Fibroblast of villous mesenchyme (primary cell): ENCODE data around the gene FBN3. TPM values are rescaled to one million over a fixed set of nuclear protein-coding genes. Genes with fewer than 3 reads are reported as not detected.

Source experiments
- DNase-seq: peaks from one replicate; pipeline ENCODE4 v3.0.0-alpha.2; 2010; ENCODE audit warnings: low read depth
- H3K4me3 ChIP-seq: 2 replicates; pipeline ENCODE4 v1.5.1; 2011; ENCODE audit warnings: low read depth, mild to moderate bottlenecking, low read length
- total RNA-seq: library from RNA; depleted of rRNA; stranded (reverse); fragments of >200 nt; gene quantifications from 2 replicates; pipeline ENCODE4 v1.2.3, GENCODE V29; 2012
- TF ChIP-seq, protein P1 (sequence below): IDR thresholded peaks from 2 replicates; pipeline ENCODE4 v1.5.1; 2012; ENCODE audit warnings: low read depth, mild to moderate bottlenecking, low read length; ENCODE audit not compliant: insufficient read depth

The FBN3 gene
- total RNA-seq, 1 donor = not detected

GRCh38 chr19:8075158-8076074 is 74.0 kb downstream of the FBN3 start:
- no peak for DNase-seq
- H3K4me3 ChIP-seq = no peak overlapping the region
- TF ChIP-seq, protein P1, sequence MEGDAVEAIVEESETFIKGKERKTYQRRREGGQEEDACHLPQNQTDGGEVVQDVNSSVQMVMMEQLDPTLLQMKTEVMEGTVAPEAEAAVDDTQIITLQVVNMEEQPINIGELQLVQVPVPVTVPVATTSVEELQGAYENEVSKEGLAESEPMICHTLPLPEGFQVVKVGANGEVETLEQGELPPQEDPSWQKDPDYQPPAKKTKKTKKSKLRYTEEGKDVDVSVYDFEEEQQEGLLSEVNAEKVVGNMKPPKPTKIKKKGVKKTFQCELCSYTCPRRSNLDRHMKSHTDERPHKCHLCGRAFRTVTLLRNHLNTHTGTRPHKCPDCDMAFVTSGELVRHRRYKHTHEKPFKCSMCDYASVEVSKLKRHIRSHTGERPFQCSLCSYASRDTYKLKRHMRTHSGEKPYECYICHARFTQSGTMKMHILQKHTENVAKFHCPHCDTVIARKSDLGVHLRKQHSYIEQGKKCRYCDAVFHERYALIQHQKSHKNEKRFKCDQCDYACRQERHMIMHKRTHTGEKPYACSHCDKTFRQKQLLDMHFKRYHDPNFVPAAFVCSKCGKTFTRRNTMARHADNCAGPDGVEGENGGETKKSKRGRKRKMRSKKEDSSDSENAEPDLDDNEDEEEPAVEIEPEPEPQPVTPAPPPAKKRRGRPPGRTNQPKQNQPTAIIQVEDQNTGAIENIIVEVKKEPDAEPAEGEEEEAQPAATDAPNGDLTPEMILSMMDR = no peak

DNA sequence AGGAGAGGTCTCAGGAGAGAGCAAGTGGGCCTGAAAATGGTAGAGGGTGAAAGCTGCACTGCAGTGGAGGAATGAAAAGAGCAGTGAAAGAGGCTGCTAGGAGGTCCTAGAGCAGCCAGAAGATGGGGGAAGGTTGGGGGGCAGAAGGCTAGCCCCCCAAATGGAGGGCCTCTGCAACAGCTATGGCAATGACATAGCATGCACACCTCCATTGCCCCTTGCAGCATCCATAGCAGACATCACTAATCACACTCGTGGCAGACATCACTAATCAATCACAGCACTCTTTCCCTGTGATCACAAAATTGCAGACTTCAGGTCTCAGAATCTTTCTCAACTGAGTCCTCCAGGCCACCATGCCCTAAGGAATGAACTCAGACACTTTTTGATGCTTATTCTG is 74.9 kb downstream of the FBN3 start:
- no peak overlapping the region for H3K4me3 ChIP-seq
- no peak for DNase-seq
- TF ChIP-seq, protein P1 = no peak

GRCh38 chr19:8071912-8072311 is 77.5 kb downstream of the FBN3 start:
- TF ChIP-seq, protein P1 = no peak
- no peak overlapping the region for H3K4me3 ChIP-seq
- no peak for DNase-seq

GRCh38 chr19:8069096-8069973 is 80.1 kb downstream of the FBN3 start:
- no peak for DNase-seq
- TF ChIP-seq, protein P1 = peak; percentile 53
- H3K4me3 ChIP-seq = no peak overlapping the region

DNA sequence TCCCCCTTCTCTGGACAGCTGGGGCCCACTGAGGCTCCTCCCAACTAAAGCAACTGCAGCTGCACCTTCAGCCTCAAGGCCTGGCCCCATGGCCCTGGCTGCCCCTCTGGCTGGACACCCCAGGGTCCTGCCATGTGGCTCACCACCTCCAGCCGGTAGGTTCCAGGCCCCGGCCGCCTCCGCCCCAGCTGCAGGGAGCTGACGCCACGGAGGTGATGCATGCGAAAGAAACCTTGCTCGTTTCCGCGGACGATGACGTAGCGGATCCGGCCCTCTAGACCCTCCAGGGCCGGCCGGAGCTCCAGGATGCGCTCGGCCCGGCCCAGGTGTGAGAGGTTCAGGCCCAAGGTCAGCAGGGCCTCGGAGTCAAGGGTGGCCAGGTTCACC is 83.5 kb downstream of the FBN3 start:
- H3K4me3 ChIP-seq = no peak overlapping the region
- DNase-seq = no peak
- TF ChIP-seq, protein P1 = no peak

DNA sequence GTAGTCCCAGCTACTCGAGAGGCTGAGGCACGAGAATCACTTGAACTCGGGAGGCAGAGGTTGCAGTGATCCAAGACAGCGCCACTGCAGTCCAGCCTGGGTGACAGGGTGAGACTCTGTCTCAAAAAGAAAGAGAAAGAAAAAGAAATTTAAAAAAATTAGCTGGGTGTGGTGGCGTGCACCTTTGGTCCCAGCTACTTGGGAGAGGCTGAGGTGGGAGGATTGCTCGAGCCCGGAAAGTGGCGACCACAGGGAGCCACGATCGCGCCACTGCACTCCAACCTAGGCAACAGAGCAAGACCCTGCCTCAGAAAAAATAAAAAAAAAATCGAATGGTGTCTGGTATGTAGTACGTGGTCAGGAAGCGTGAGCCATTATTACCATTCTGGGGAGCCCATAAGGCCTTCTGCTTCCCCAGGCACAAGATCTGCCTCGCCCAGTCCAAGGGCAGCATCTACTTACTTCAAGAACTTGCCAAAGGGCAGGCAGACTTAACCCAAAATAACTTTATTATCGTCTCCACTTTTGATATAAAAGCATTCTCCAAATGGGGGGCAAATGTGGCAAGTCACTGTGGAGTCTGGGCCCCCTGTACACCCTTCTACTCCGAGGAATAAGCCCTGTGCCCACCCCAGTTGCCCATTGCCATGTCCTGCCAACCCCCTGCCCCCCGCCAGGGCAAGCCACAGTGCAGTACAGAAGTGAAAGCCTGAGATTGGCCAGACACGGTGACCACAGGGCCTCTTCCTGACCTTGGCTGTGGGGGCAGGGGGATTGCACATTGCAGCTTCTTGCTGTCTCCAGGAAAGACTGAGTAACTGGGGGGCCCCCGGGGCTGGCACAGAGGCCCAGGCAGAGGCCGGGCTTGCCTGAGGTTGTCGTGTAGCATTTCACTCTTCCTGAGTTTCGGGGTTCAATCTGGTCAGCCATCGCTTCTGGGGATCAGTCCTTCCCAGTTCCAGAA is 84.2 kb downstream of the FBN3 start:
- TF ChIP-seq, protein P1 = no peak
- H3K4me3 ChIP-seq = no peak overlapping the region
- DNase-seq = no peak
